Measurements from ENCODE around the gene TMEM184C.

GRCh38 chr4:147651563-147651962 lies 34.4 kb downstream of the TMEM184C start:
- TF ChIP-seq CTCF (IDR thresholded peaks at IDR 0.05; ENCODE audit: low read length) = no peak
- TF ChIP-seq EZH2 (optimal IDR thresholded peaks at IDR 0.05; ENCODE audit: low read depth, low read length) = no peak
